NCI-H1694 (cell line): Measurements from ENCODE around the gene ATAD3A.

Experiments used
- DNase-seq: peaks from one replicate; lab custom pipeline; 2025; lab: John Stamatoyannopoulos, UW

ATAD3A gene

GRCh38 chr1:1583347-1584010 lies 71.5 kb downstream of the ATAD3A start:
- no peak for DNase-seq
